Hepatocyte (in vitro differentiated cells): ENCODE measurements around the gene CDON. TPM values are rescaled to one million over a fixed set of nuclear protein-coding genes. Genes with fewer than 3 reads are reported as not detected.

Experiments used
- DNase-seq: peaks from one replicate; pipeline ENCODE4 v3.0.0-alpha.2; 2016; ENCODE audit warnings: low spot score
- H2AFZ ChIP-seq: fragments of 200-600 bp; sonication (generic); 2 replicates; pipeline ENCODE4 v1.6.0; 2016; ENCODE audit warnings: antibody characterized with exemption, mild to moderate bottlenecking
- H3K27ac ChIP-seq: fragments of 200-600 bp; sonication (generic); 2 replicates; pipeline ENCODE4 v1.5.1; 2016; ENCODE audit warnings: mild to moderate bottlenecking
- H3K27me3 ChIP-seq: fragments of 200-600 bp; sonication (generic); 2 replicates; pipeline ENCODE4 v1.6.1; 2016
- H3K36me3 ChIP-seq: fragments of 200-600 bp; sonication (generic); replicated peaks from 2 replicates; pipeline ENCODE4 v1.5.1; 2016; ENCODE audit warnings: low read depth; ENCODE audit not compliant: insufficient read depth
- H3K4me1 ChIP-seq: fragments of 200-600 bp; sonication (generic); 2 replicates; pipeline ENCODE4 v1.5.1; 2016; ENCODE audit warnings: mild to moderate bottlenecking, moderate library complexity; ENCODE audit not compliant: insufficient read depth
- H3K4me2 ChIP-seq: fragments of 200-600 bp; sonication (generic); 2 replicates; pipeline ENCODE4 v1.6.0; 2016
- H3K4me3 ChIP-seq: fragments of 200-600 bp; sonication (generic); 2 replicates; pipeline ENCODE4 v1.5.1; 2016; ENCODE audit warnings: mild to moderate bottlenecking
- H3K79me2 ChIP-seq: fragments of 200-600 bp; sonication (generic); 2 replicates; pipeline ENCODE4 v1.6.0; 2017; ENCODE audit warnings: mild to moderate bottlenecking
- H3K9me2 ChIP-seq: fragments of 200-600 bp; sonication (generic); replicated peaks from 2 replicates; pipeline ENCODE4 v1.6.0; 2017; ENCODE audit warnings: mild to moderate bottlenecking; ENCODE audit not compliant: insufficient read depth
- H3K9me3 ChIP-seq: fragments of 200-600 bp; sonication (generic); 2 replicates; pipeline ENCODE4 v1.5.1; 2016; ENCODE audit warnings: low read depth, mild to moderate bottlenecking
- H4K20me1 ChIP-seq: fragments of 200-600 bp; sonication (generic); 2 replicates; pipeline ENCODE4 v1.6.0; 2016; ENCODE audit warnings: mild to moderate bottlenecking; ENCODE audit not compliant: insufficient read depth, poor library complexity, severe bottlenecking
- EZH2 ChIP-seq: fragments of 200-600 bp; sonication (generic); IDR thresholded peaks from 2 replicates; pipeline ENCODE4 v1.6.1; 2016; ENCODE audit warnings: antibody characterized with exemption, mild to moderate bottlenecking, borderline replicate concordance
- EZH2phosphoT487 ChIP-seq: fragments of 200-600 bp; sonication (generic); IDR thresholded peaks from one replicate; pipeline ENCODE4 v1.6.1; 2018; ENCODE audit warnings: antibody characterized with exemption, mild to moderate bottlenecking, low read depth, moderate library complexity; ENCODE audit not compliant: unreplicated experiment, severe bottlenecking
- WGBS: methylation state at CpG from one replicate; pipeline ENCODE4 v1.1.6; 2016; ENCODE audit warnings: low lambda C conversion rate; ENCODE audit errors: missing lambda C conversion rate; 5-methylcytosine and 5-hydroxymethylcytosine counted together
- polyA plus RNA-seq: library from polyadenylated mRNA; unstranded; fragments of >200 nt; fragmentation: Nextera tagmentation; extraction: Ambion mirVana; gene quantifications from 2 replicates; pipeline ENCODE4 v1.2.1, GENCODE V29; 2016
- total RNA-seq: library from RNA; depleted of rRNA; stranded (reverse); fragments of >200 nt; gene quantifications from 2 replicates; pipeline ENCODE4 v1.2.3, GENCODE V29; 2014
- TF ChIP-seq, protein P1 (sequence below): fragments of 200-600 bp; sonication (generic); IDR thresholded peaks from 2 replicates; pipeline ENCODE4 v1.5.1; 2016; ENCODE audit warnings: antibody characterized with exemption, mild to moderate bottlenecking; ENCODE audit not compliant: poor library complexity

The CDON gene
- total and polyA plus RNA-seq, 2 experiments from 2014 or later: 17.5 to 41.9 TPM

DNA sequence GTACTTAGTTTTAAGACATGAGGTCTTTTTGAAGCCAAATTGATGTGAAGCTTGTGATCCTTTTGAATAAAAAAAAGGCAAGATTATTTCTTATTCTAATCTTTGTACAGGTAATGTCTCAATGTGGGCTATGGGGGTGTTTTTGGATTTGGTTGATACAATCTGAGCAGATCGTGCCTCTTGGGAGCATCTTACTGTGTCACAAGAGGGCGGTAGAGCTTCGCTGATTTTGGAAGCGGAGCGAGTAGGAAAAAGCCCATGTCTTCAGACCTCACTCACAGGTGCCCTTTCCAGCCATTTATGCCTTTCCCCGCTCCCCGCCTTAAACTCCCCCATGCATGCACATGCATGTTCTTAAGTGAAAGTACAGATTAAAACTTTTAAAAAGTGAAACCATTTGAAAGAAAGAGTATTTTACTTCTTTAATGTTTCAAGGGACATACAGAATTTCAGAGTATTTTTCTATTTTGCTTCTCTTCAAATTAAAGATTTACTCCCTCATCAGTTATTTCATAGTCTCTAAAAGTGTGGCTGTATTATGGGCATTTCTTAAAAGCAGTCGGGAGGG is 139.6 kb downstream of the CDON start:
- 11% methylated on average over 8 of the region's 8 CpGs for WGBS
- Histone ChIP-seq H3K79me2 (no peaks in the 10 kb centered on the region), H3K9me2 (no peaks in the 10 kb centered on the region), H3K36me3 (no peaks in the 10 kb centered on the region), H3K4me3 (no peak overlapping the region), H3K4me1 (peaks cover 15% of the 10 kb centered on the region), H3K27ac (no peak overlapping the region), H3K9me3 (no peaks in the 10 kb centered on the region), H2AFZ (no peak overlapping the region), H4K20me1 (no peaks in the 10 kb centered on the region), H3K27me3 (no peaks in the 10 kb centered on the region), H3K4me2 (no peak overlapping the region)
- peak; percentile 86 for DNase-seq
- TF ChIP-seq EZH2 (no peak), EZH2phosphoT487 (no peak)
- TF ChIP-seq, protein P1, sequence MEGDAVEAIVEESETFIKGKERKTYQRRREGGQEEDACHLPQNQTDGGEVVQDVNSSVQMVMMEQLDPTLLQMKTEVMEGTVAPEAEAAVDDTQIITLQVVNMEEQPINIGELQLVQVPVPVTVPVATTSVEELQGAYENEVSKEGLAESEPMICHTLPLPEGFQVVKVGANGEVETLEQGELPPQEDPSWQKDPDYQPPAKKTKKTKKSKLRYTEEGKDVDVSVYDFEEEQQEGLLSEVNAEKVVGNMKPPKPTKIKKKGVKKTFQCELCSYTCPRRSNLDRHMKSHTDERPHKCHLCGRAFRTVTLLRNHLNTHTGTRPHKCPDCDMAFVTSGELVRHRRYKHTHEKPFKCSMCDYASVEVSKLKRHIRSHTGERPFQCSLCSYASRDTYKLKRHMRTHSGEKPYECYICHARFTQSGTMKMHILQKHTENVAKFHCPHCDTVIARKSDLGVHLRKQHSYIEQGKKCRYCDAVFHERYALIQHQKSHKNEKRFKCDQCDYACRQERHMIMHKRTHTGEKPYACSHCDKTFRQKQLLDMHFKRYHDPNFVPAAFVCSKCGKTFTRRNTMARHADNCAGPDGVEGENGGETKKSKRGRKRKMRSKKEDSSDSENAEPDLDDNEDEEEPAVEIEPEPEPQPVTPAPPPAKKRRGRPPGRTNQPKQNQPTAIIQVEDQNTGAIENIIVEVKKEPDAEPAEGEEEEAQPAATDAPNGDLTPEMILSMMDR: peak; percentile 81

DNA sequence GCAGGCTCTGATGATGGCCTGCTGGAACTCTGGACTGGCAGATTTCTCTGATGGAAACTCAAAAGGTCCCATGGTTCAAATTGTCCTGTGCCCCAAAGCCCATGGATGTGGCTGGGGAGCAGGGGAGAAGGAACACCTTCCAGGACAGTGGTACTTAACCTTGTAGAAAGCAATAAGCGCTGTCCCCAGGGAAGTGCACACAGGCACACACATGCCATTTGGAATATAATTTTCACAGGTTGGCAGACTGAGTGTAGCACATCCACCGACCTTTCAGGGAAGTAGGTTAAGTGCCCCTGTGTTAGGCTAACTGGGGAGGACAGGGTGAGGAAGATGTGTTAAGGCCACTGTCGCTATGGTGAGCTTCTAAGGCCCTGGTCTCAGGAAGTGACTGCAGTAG is 140.5 kb downstream of the CDON start:
- Histone ChIP-seq H3K9me3 (no peaks in the 10 kb centered on the region), H4K20me1 (no peaks in the 10 kb centered on the region), H3K9me2 (no peaks in the 10 kb centered on the region), H3K27me3 (peaks cover 4% of the 10 kb centered on the region), H3K4me2 (no peak overlapping the region), H3K4me3 (no peak overlapping the region), H3K4me1 (peaks cover 15% of the 10 kb centered on the region), H3K27ac (no peak overlapping the region), H3K36me3 (no peaks in the 10 kb centered on the region), H2AFZ (no peak overlapping the region), H3K79me2 (no peaks in the 10 kb centered on the region)
- WGBS: 87% methylated on average over 3 of the region's 3 CpGs
- TF ChIP-seq EZH2phosphoT487 (no peak), EZH2 (no peak)
- TF ChIP-seq, protein P1: no peak
- no peak for DNase-seq

DNA sequence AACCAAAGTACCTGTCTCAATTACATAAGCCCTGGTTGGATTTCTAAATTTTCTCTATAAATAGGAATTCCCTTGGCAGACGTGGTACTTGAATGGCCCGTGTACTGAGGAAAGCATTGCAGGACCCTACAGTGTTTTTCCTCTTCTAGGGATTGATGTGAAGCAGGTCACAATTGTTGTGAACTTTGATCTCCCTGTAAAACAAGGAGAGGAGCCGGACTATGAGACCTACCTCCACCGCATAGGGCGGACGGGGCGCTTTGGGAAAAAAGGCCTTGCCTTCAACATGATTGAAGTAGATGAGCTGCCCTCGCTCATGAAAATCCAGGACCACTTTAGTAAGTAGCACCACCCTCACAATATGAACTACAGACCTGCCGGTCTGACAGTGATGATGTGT is 141.6 kb downstream of the CDON start:
- no peak overlapping the region for H3K4me2 ChIP-seq
- WGBS: 84% methylated on average over 9 of the region's 9 CpGs
- peaks cover 13% of the 10 kb centered on the region for H3K27me3 ChIP-seq
- H3K4me1 ChIP-seq: peaks cover 13% of the 10 kb centered on the region
- no peak overlapping the region for H3K27ac ChIP-seq
- H3K79me2 ChIP-seq: no peaks in the 10 kb centered on the region
- no peaks in the 10 kb centered on the region for H3K9me3 ChIP-seq
- no peak overlapping the region for H2AFZ ChIP-seq
- H3K4me3 ChIP-seq: no peak overlapping the region
- no peaks in the 10 kb centered on the region for H4K20me1 ChIP-seq
- no peaks in the 10 kb centered on the region for H3K9me2 ChIP-seq
- no peak for TF ChIP-seq EZH2
- no peak for TF ChIP-seq EZH2phosphoT487
- TF ChIP-seq, protein P1: no peak
- H3K36me3 ChIP-seq: no peaks in the 10 kb centered on the region
- DNase-seq: no peak

GRCh38 chr11:125918140-125918840 is 144.4 kb downstream of the CDON start:
- H4K20me1 ChIP-seq: no peaks in the 10 kb centered on the region
- H3K4me2 ChIP-seq: no peak overlapping the region
- H3K9me2 ChIP-seq: no peaks in the 10 kb centered on the region
- TF ChIP-seq, protein P1: no peak
- TF ChIP-seq EZH2 (no peak), EZH2phosphoT487 (no peak)
- no peak overlapping the region for H3K27ac ChIP-seq
- 79% methylated on average over 13 of the region's 13 CpGs for WGBS
- no peaks in the 10 kb centered on the region for H3K79me2 ChIP-seq
- H3K27me3 ChIP-seq: peaks cover 19% of the 10 kb centered on the region
- H3K4me1 ChIP-seq: no peaks in the 10 kb centered on the region
- no peak for DNase-seq
- no peaks in the 10 kb centered on the region for H3K36me3 ChIP-seq
- no peaks in the 10 kb centered on the region for H3K9me3 ChIP-seq
- H3K4me3 ChIP-seq: no peak overlapping the region
- no peak overlapping the region for H2AFZ ChIP-seq
